ENCODE data around the gene C1QC. TPM values are rescaled to one million over a fixed set of nuclear protein-coding genes. Genes with fewer than 3 reads are reported as not detected.

C1QC gene
- total and polyA plus RNA-seq, 4 donors, result 52.9 to 242 (median 104) TPM

DNA sequence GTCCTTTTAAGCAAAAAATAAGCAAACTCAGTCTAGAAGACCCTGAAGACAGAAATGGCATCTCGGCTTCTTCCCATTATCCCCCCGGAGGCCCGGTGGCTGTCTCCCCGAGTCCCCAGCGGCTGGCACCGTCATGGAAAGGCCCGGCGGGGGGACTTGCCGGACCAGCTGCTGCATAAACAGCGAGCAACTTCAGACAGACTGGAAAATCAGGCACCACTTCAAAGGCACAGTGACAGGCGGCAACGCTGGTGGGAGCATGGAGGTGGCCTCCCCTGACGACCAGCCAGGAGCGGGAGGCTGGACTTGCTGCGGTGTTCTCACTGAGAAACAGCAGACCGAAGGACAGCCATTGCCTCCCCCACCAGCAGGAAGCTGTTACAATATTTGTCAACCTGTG, 25.4 kb upstream of the C1QC start:
- Histone ChIP-seq H3K36me3 (ENCODE audit: control insufficient read depth in 4 of 4, insufficient read depth in 3 of 4, low read depth in 1 of 4, low read length in 3 of 4) (no peaks in the 10 kb centered on the region), H3K27me3 (ENCODE audit: control insufficient read depth in 4 of 4, insufficient read depth in 4 of 4, low read length in 3 of 4) (peaks cover 0 to 8% (median 4%) of the 10 kb centered on the region in 4 donors), H3K9ac (ENCODE audit: low read depth in 1 of 2, low read length in 2 of 2) (no peak overlapping the region), H3K4me1 (ENCODE audit: control insufficient read depth in 4 of 4, insufficient read depth in 4 of 4, low read length in 3 of 4) (no peaks in the 10 kb centered on the region), H3K9me3 (ENCODE audit: control insufficient read depth in 4 of 4, low read length in 3 of 4) (no peaks in the 10 kb centered on the region), H3K27ac (ENCODE audit: low read depth in 1 of 2, low read length in 2 of 2) (no peak overlapping the region), H3K4me3 (ENCODE audit: low read depth in 1 of 3, low read length in 3 of 3) (no peak overlapping the region)
- TF ChIP-seq FOXA1 (IDR thresholded peaks at IDR 0.05), result no peak
- TF ChIP-seq, protein P1, sequence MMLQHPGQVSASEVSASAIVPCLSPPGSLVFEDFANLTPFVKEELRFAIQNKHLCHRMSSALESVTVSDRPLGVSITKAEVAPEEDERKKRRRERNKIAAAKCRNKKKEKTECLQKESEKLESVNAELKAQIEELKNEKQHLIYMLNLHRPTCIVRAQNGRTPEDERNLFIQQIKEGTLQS (IDR thresholded peaks at IDR 0.05), result no peak
- no peak for TF ChIP-seq RXRA (IDR thresholded peaks at IDR 0.05)
- WGBS, result 38% methylated on average over 16 of the region's 16 CpGs
- DNase-seq (ENCODE audit: low spot score), result no peak

DNA sequence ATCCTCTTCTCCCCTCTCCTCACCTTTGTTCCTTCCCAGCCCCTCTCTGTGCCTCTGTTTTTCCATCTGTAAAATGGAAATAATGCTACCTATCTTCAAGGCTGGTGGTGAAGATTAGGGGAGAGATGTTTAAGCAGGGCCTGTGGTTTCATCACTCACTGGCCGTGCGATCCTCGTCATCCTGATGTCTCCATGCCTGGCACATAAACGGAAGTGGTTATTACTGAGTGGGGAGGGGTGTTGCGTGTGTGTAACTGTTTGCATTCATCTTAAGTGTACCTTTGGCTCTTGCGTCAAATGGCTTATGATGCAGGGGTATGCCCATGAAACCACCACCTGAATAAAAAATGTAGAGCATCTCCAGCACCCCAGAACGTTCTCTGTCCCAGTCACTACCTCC, 24.2 kb upstream of the C1QC start:
- Histone ChIP-seq H3K9me3 (ENCODE audit: control insufficient read depth in 4 of 4, low read length in 3 of 4) (no peaks in the 10 kb centered on the region), H3K27ac (ENCODE audit: low read depth in 1 of 2, low read length in 2 of 2) (no peak overlapping the region), H3K27me3 (ENCODE audit: control insufficient read depth in 4 of 4, insufficient read depth in 4 of 4, low read length in 3 of 4) (peaks cover 0 to 8% (median 4%) of the 10 kb centered on the region in 4 donors), H3K4me1 (ENCODE audit: control insufficient read depth in 4 of 4, insufficient read depth in 4 of 4, low read length in 3 of 4) (no peaks in the 10 kb centered on the region), H3K36me3 (ENCODE audit: control insufficient read depth in 4 of 4, insufficient read depth in 3 of 4, low read depth in 1 of 4, low read length in 3 of 4) (no peaks in the 10 kb centered on the region), H3K9ac (ENCODE audit: low read depth in 1 of 2, low read length in 2 of 2) (no peak overlapping the region), H3K4me3 (ENCODE audit: low read depth in 1 of 3, low read length in 3 of 3) (no peak overlapping the region)
- no peak for DNase-seq (ENCODE audit: low spot score)
- TF ChIP-seq YY1 (IDR thresholded peaks at IDR 0.05) (no peak), NR2F2 (IDR thresholded peaks at IDR 0.05) (no peak), JUND (IDR thresholded peaks at IDR 0.05) (no peak), RXRA (IDR thresholded peaks at IDR 0.05) (no peak), HNF4G (IDR thresholded peaks at IDR 0.05) (no peak), RAD21 (IDR thresholded peaks at IDR 0.05) (no peak), HNF4A (conservative IDR thresholded peaks at IDR 0.05) (no peak), EGR1 (IDR thresholded peaks at IDR 0.05; ENCODE audit: low read depth in 2 of 2) (no peak), FOXA1 (IDR thresholded peaks at IDR 0.05) (no peak), SP1 (IDR thresholded peaks at IDR 0.05) (no peak), GABPA (IDR thresholded peaks at IDR 0.05 in 1 of 2, conservative IDR thresholded peaks at IDR 0.05 in 1 of 2) (no peak), FOXA2 (IDR thresholded peaks at IDR 0.05) (no peak), TAF1 (conservative IDR thresholded peaks at IDR 0.05) (no peak)
- TF ChIP-seq, protein P2, sequence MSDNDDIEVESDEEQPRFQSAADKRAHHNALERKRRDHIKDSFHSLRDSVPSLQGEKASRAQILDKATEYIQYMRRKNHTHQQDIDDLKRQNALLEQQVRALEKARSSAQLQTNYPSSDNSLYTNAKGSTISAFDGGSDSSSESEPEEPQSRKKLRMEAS (IDR thresholded peaks at IDR 0.05), result no peak
- TF ChIP-seq, protein P1 (IDR thresholded peaks at IDR 0.05), result no peak
- TF ChIP-seq, protein P3, sequence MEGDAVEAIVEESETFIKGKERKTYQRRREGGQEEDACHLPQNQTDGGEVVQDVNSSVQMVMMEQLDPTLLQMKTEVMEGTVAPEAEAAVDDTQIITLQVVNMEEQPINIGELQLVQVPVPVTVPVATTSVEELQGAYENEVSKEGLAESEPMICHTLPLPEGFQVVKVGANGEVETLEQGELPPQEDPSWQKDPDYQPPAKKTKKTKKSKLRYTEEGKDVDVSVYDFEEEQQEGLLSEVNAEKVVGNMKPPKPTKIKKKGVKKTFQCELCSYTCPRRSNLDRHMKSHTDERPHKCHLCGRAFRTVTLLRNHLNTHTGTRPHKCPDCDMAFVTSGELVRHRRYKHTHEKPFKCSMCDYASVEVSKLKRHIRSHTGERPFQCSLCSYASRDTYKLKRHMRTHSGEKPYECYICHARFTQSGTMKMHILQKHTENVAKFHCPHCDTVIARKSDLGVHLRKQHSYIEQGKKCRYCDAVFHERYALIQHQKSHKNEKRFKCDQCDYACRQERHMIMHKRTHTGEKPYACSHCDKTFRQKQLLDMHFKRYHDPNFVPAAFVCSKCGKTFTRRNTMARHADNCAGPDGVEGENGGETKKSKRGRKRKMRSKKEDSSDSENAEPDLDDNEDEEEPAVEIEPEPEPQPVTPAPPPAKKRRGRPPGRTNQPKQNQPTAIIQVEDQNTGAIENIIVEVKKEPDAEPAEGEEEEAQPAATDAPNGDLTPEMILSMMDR (IDR thresholded peaks at IDR 0.05; ENCODE audit: low read depth, low read length, missing input control), result no peak
- TF ChIP-seq, protein P4, sequence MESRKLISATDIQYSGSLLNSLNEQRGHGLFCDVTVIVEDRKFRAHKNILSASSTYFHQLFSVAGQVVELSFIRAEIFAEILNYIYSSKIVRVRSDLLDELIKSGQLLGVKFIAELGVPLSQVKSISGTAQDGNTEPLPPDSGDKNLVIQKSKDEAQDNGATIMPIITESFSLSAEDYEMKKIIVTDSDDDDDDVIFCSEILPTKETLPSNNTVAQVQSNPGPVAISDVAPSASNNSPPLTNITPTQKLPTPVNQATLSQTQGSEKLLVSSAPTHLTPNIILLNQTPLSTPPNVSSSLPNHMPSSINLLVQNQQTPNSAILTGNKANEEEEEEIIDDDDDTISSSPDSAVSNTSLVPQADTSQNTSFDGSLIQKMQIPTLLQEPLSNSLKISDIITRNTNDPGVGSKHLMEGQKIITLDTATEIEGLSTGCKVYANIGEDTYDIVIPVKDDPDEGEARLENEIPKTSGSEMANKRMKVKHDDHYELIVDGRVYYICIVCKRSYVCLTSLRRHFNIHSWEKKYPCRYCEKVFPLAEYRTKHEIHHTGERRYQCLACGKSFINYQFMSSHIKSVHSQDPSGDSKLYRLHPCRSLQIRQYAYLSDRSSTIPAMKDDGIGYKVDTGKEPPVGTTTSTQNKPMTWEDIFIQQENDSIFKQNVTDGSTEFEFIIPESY (IDR thresholded peaks at IDR 0.05), result no peak
- TF ChIP-seq, protein P5, sequence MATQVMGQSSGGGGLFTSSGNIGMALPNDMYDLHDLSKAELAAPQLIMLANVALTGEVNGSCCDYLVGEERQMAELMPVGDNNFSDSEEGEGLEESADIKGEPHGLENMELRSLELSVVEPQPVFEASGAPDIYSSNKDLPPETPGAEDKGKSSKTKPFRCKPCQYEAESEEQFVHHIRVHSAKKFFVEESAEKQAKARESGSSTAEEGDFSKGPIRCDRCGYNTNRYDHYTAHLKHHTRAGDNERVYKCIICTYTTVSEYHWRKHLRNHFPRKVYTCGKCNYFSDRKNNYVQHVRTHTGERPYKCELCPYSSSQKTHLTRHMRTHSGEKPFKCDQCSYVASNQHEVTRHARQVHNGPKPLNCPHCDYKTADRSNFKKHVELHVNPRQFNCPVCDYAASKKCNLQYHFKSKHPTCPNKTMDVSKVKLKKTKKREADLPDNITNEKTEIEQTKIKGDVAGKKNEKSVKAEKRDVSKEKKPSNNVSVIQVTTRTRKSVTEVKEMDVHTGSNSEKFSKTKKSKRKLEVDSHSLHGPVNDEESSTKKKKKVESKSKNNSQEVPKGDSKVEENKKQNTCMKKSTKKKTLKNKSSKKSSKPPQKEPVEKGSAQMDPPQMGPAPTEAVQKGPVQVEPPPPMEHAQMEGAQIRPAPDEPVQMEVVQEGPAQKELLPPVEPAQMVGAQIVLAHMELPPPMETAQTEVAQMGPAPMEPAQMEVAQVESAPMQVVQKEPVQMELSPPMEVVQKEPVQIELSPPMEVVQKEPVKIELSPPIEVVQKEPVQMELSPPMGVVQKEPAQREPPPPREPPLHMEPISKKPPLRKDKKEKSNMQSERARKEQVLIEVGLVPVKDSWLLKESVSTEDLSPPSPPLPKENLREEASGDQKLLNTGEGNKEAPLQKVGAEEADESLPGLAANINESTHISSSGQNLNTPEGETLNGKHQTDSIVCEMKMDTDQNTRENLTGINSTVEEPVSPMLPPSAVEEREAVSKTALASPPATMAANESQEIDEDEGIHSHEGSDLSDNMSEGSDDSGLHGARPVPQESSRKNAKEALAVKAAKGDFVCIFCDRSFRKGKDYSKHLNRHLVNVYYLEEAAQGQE (IDR thresholded peaks at IDR 0.05), result no peak
- 67% methylated on average over 7 of the region's 7 CpGs for WGBS

Measured in liver (tissue), 9 donors.